ENCODE measurements around the gene RBM18.

The RBM18 gene

DNA sequence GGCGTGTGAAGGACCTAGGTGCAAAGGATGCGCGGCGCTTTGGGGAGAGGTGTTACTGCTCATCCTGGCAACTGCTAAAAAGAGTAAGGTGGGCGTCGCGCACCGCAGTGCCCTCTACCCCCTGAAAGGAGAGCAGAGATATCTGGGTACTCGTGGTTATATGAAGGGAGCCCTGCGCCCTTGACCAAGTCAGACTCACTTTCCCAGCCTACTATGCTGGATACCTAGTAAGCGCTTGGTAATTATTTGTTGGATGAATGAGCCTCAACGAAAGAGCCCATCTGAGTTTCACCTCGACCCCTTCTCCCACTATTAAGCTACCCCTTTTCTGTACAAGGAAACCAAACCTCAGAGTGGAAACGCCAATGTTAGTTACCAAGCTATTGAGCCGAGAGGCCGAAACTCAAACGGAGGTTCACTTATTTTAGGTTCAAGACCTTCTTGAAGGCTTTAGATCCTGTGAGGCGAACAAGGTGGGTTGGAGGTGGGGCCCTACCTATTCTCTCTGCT is 43.9 kb downstream of the RBM18 start:
- DNase-seq: no peak

DNA sequence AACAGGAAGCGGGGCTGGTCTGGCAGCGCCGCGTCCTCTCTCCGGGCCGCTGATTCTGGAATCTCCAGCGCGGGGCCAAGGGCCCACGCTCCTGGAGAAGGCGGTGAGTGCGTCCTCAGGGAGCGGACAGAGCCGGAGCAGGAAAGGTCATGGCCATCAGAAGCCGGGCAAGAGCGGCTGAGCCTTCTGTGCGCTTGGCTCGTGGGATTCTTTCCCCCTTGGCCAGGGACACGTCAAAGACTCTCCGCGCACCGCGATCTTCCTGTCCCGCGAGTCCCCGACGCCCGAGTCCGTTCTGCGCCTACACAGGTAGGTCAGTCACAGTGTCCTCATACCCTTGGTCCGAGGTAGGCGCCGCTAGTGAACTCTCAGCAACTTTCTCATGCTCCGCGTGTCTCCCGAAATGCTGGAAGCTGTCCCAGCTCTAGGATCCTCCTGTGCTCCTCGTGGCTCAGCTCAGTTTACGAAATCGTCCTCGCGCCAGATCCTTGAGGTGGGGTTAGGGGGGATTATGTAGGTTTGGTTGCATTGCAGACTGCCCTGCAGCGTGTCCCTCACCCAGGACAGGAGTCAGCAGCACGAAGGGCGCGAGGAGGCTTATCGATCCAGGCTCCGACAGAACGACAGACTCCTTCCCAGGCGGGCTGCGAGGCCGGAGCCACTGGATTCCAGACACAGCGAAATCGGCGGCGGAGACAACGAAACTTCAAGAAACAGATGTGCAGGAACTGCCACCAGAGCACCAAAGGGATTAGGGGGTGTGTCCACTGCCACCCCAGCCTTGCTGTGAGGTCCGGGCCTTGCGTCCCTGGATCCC is 44.6 kb downstream of the RBM18 start:
- no peak for DNase-seq

DNA sequence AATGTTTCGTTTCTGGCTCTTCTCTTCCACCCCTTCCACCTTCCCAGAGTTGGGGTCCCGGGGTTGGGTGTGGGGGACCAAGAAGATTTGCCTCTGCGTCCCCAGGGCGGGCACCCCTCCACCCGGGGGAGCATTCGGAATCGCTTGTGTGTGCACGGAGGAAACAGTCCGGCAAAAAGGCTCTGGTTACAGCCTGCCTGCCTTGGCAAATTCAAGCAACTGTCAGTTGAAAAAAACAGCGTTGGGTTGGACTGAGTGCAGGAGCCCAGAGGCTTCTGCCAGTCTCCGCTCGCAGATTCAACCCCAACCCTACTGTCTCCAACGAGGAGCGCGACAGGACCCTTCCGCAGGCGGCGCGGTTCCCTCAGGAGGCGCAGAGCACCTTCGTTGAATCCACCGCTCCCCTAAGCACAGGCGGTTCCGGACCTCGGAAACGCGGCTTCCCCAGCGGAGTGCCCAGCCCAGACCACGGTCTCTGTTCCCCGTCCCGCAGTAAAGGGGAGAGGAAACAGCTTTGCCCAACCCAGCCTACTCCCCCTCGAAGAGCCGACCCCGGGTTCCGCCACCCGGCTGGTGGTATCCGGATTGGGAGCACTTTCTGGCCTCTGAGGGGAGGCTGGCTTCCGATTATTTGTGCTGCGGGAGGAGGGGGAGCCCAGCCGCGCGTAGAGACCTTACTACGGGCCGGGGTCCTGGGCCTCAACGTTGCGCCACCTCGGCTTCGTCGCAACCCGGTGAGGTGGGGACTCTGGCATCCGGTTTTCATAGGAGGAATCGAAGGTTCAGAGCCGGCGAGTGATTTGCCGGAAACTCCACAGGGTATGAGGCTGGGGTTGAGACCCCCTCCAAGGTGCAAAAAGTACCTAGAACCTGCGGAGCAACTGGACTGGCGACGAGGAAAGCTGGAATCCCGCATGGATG is 45.4 kb downstream of the RBM18 start:
- no peak for DNase-seq

DNA sequence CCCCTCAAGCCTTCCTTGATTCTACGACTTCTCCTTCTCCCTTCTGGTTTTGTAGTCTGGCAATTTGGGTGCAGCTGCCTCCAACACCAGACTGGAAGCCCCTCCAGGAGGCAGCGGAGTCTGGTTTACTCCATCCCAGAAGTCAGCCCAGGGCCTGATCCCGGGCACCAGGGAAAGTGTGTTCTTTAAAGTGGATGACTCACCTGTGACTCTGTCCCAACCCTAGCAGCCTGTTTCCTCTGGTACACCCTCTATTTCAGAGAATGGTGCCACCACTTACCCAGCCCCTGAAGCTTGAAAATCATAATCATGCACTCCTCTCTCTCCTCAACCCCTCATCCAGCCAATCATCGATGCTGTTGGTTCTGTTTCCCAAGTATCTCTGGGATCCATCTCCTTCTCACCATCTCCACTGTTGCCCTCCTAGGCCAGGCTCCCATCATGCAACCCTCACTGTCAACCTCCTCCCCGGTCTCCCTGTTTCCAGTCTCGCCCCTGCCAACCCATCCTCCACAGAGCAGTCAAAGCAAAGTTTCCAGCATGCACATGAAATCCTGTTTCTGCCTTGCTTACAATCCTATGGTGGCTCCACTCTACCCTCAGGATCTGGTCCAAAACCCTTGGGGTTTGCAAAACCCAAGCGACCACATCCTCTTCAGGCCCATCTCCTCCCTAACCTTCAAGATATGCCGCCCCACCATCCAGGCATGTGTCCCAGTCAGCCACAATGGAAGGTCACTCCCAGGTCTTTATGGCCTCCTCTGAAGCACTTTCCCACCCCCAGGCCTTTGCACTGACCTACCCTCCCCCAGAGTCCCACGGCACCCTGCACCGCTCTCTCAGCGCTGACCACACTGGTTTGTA is 46.3 kb downstream of the RBM18 start:
- no peak for DNase-seq

DNA sequence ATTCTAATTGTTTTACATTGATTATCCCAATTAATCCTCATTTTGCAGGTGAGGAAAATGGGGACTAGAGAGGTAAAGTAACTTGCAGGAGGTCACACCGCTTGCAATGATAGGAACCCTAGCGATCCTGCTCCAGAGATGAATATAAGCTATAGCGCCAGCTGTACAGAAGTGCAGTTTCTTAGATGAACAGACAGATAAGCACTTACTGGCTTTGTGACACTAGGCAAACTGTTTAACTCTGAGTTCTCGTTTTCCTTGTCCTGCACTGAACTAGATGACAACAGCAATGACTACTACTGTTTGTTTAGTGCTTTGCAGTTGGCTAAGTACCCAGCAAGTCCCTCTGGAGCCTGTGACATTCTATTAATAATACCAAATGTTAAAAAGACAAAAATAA is 47.0 kb downstream of the RBM18 start:
- no peak for DNase-seq

DNA sequence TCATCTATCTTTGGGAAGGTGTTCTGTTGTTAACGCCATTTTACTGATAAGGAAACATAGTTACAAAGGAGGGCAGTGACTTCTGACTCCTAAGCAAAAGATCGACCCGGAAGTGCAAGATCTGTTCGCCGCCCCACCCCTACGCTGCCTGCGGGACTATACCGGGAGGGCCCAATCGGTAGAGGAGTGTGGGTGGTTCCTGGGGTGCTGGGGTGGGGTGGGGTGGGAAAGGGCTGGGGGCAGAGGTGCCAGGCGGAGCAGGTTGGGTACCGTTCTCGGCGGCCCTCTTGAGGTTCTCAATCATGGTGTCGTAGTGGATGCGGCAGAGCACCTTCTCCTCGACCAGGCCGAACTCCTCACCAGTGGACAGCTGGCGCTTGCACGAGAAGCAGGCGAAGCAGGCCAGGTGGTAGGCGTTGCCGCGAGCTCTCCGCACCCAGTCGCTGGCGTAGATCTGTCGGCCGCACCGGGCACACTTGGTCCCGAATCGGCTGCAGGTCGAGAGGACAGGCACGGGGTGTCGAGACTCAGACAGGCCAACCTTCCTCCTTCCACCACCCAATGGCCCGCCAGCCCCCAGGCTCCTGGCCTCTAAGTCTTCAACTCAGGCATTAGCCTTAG is 47.7 kb downstream of the RBM18 start:
- no peak for DNase-seq

DNA sequence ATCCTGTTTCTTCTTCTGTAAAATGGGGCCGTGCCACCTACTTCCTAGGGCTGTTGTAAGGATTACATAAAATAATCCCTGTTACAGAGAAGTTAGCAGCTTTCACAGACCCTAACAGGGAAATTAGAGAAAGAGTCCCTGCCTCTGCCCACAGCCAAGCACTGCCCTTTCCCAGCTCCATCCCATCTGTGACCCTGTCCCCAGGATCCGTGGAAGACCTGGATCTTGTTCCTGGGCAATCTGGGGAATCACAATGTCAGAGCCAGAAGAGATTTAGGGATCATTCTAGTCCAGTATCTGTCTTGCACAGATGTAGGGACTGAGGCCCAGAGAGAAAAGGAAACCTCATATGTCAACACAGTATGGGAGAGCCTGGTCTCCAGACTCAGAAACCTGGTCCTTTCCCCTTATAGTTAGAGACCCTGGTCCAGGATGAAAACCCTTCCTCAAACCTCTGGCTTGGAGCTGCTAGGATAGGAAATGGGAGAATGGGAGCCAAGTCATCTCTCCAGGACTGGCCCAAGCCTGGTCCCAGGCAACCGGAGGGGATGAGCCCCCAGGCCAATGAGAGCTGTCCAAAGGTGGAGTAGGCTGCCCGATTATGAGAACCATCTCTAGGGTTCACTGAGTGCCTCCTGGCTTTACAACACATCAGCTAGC is 48.4 kb downstream of the RBM18 start:
- no peak for DNase-seq

DNA sequence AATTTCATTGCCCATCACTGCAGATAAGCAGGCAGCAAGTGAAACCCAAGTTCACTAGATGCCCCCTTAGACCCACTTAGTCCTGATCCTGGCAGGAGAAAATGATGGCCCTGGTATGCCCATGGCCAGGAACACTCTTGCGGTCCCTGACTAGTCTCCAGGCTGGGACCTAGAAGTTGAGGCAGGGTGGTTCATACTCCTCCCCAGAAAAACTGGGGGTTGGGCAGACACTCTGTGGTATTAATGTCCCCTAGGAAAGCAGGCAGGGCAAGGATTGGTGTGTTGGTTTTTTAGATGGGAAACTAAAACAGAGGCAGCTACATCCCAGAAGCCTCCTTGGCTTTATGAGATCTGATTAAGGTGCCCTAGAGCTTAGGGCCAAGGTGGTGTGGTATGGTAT is 49.0 kb downstream of the RBM18 start:
- no peak for DNase-seq

DNA sequence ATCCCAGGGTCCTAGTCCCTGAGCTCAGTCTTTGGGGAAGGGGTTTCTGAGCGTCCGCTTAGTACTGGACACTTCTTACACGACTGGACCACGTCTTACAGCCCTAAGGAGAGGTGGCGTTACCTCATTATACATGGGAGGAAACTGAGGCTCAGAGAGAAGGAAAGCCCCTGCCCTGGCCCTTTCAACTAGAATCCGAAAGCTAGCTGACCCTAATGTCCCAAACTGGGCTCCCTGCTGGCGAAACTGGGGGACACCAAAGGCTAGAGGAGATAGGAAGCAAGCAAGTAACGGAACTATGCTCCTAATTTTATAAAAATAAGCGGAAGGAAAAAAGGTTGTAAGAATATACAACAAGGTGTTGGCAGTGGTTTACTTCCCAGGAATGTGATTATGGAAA is 50.1 kb downstream of the RBM18 start:
- no peak for DNase-seq

DNA sequence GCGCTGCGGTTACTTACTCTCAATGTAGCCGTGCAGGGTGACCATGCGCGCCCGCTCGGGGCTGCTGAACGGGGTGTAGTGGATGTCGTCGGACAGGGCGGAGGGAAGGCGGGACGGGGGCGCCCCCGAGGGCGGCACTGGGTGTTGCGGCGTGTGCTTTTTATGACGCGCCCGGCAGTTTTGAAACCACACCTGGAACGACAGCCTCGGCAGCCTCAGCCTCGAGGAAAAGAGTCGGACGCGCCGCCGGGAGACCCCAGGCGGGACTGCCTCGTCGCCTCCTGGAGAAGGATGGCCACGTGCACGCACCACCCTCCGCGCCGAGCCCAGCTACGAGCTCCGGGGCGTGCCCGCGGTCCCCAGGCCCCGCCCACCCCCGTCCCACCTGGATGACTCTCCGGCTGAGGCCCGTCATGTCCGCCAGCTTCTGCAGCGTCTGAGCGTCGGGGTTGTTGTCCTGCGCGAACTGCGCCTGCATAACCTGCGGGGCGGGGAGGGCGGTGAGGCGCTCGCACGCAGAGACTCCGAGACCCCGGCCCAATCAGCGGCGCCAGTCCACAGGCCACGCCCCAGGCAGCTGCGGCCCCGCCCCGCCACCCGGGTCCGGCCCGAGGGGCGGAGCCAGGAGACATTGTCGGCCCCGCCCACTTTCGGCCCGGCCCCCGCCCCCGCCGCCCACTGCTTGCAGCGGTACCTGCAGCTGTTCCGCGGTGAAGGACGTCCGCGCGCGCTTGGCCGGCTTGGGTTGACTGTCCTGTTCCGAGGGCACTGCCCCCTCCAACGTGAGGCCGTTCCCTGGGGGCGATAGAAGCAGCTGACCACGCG is 50.8 kb downstream of the RBM18 start:
- peak; percentile 55 for DNase-seq

DNA sequence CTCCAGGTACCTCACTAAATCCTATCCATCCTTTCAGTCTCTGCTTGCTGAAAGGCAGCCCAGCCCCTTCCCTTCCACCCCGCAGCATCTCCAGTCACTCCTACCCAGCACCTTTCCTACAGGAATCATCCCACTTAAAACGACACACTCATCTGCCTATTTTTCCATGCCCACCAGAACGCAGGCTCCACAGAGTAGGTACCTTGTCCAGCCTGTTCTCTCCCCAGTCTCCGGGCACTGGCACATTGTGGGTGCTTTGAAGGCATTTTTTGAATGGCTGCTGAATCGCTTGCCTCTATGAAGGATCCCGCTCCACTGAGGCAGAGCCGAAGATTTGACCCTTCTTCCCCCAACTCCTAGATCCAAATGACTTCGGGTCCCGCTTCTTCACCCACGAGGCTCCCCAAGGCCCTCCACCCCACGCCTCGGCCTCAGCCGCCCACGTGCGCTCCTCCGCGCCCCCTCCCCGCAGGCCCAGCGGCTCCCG is 51.5 kb downstream of the RBM18 start:
- no peak for DNase-seq

DNA sequence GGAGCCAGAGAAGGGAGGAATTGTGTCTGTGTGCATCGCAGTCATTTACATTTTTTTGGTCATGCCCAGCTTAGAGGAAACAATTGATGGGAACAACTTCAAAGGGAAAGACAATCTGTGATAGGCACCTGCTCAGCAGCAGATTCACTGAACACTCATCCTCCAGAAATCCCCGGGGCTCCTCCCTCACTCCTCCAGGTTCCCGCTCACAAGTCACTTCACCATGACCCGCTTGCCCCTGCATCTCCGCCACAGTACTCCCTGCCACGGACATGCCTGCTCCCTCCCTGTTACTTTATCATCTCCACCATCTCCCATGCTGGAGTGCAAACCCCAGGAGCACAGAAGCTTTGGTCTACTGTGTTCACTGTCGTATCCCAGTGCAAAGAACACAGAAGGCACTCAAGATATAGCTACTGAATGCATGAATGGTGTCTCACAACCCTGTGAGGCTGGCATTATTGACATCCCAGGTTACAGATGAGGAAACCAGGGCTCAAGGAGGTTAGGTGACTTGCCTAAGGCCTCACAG is 52.1 kb downstream of the RBM18 start:
- no peak for DNase-seq

DNA sequence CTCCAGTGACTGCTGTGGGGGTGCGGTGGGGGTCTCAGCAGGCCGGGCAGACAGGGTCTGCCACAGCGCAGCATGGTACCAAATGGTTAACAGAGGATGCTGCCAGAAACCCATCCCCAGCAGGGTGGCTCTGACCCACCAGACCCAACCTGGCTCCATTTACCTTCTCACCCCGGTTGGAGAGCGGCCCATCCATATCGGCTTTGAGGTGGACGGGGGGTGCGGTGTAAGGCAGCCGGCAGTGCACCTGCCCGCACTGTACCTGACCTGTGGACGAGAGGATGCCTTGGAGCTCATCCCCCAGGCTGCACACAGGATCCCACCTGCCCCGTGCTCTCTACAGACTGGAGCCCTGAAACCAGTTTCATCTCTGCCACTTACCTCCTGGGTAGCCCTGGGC is 55.2 kb downstream of the RBM18 start:
- no peak for DNase-seq

DNA sequence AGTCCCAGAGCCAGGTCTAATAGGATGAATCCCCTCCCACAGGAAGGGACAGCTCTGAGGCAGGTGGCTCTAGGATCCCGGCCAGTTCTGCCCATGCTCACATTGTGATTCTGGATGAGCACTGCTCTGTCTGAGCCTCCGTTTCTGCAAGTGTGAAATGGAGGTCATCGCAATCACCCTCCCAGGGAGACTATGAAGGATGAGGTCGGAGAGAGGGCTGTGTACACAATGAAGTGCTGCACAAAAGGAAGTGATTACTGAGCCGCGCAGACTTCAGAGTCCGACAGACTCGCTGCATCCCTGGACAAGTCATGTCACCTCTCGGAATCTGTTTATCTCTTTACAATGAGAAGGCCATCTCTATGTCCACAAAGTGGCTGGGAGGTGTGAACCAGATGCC is 57.5 kb downstream of the RBM18 start:
- DNase-seq: no peak

DNA sequence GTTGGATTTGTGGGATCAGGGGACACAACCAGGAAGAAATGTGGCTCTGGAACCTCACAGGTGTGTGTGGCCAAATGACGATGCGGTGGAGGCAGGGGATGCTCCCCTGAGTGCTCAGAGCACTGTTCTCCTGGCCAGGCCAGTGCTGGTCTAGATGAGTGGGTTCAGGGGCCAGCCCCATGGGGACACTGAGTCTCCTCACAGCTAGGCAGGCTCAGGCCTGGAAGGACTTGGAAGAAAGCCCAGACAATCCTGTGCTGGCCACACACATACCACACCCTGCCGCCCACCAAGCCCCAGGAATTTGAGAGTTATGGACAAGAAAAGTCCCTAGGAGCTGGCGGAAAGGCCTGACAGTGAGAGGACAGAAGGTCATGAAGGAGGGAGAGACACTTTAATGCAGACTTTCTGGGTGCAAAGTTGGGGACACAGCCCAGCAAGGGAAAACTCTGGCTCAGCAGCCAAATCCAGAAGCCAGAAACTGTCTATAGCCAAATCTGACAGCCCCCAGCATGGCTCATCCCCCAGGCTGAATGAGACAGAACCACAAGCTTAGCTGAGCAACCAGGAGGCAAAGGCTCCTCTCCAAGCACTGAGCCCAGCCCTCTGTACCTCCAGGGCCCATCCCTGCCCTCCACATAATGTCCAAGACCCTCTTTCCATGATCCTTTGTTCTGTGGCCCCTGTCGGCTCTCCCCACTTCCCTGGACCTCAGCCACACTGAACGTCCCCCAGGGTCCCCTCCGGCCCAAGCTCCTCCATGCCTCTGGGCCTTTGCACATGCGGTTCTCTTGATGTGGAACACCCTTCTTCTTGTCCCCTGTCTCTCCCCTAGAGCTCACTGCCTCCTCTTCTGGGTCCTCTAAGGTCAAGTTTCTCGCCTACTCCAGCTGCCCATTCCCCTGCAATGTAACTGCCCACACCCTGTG is 58.3 kb downstream of the RBM18 start:
- DNase-seq: no peak

DNA sequence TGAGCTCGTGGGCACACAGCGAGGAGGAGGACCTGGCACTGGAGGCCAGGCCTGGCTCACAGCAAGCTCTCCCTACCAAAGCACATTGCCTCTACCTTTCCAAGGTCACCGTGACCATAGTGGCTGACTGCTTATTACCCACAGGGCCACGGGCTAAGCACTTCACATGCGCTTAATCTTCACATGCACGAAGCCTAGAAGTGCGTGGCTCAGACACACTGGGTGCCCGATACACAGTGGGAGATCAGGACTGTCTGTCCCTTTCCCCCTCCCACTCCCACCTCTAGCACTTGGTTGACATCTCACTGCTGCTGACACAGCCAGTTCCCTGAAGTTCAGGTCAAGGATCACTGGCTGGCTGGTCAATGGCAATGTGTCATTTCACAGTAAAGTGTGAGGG is 59.5 kb downstream of the RBM18 start:
- no peak for DNase-seq

DNA sequence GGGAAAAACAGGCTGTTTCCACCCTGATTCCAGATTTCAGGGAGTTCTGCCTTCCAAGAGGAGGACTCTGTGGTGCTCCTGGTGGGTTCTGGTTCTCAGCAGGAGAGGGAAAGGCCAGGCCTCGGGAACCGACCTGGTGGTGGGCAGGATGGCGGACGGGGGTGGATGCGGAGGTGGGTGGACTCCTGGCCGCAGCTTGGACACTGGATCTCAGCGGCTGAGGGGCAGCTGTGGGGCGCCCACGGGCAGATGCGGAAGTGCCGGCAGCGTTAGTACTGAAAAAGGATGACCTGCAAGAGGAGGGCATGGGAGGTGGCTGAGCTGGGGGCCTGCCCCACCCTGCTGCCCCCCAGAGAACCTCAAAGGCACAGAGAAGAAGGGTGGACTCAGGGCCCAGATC is 60.1 kb downstream of the RBM18 start:
- no peak for DNase-seq

DNA sequence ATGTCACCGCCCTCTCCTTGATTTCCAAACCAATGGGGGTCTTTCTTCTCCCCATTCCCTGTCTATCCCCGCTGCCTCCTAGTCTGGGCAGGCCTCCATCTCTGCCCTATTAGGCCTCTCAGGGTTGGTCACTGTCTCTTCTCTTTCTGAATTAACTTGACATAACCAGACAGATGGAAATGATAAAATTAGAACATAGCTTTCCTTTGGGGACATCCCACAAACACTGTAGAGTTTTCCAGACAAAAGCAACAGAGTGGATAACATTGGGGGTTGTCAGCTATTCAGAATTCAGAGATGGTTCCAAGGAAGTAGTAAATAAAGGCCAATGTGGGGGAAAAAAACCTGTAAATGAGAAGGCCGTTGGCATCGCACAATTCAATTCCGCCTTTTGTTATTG is 60.6 kb downstream of the RBM18 start:
- no peak for DNase-seq

DNA sequence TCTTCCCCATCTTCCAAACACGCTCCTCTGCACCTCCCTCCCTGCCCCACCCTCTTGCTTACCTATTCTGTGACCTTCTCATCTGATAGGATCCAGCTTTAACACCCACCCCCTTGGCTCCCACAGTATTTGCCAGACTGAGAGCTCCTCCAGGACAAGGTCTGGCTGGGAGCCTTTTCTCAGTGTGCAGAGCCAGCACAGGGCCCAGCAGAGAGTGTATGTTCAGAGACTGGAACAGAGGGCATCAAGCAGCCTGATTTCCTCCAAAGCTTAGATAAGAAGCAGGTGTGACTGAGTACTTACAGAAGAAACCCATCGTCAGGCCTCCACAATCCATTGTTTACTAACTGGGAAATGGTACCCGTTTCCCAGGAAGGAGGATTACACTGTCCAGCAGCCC is 62.5 kb downstream of the RBM18 start:
- DNase-seq: no peak
